Measurements from ENCODE around the gene SDCCAG8. TPM values are rescaled to one million over a fixed set of nuclear protein-coding genes. Genes with fewer than 3 reads are reported as not detected.

The SDCCAG8 gene
- polyA plus RNA-seq, 3 donors: 15.6 to 23.4 (median 16.7) TPM

GRCh38 chr1:243528459-243529121, 272.7 kb downstream of the SDCCAG8 start:
- 92 to 94% (median 94%) methylated on average over 2 of the region's 2 CpGs for WGBS, 3 donors

DNA sequence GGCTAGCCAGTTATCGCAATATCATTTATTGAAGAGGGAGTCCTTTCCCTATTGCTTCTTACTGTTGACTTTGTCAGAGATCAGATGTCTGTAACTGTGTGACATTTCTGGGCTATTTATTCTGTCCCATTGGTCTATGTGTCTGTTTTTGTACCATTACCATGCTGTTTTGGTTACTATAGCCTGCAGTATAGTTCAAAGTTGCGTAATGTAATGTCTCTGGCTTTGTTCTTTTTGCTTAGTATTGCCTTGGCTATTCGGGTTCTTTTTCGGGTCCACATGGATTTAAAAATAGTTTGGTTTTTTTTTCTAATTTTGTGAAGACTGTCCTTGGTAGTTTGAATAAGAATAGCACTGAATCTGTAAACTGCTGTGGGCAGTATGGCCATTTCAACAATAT, 273.7 kb downstream of the SDCCAG8 start:
- no peak overlapping the region for H3K27ac ChIP-seq (ENCODE audit: low read depth, low read length)
- 88 to 99% (median 98%) methylated on average over 4 of the region's 4 CpGs for WGBS, 3 donors

More at GRCh38 chr1:243528459-243529121, 272.7 kb downstream of the SDCCAG8 start:
- no peak overlapping the region for H3K27ac ChIP-seq (ENCODE audit: low read depth, low read length)

DNA sequence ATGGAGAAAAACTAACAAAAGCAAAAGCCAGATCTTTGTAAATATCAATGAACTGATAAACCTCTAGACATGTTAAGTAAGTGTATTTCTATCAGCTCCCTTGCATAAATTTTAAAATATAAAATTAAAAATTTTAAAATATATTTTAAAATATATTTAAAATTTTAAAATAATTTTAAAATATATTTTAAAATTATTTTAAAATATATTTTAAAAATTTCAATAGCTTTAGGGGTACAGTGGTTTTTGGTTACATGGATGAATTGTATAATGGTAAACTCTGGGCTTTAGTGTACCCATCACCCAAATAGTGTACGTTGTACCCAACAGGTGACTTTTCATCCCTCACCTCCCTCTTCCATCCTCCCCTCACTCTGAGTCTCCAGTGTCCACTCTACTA, 279.2 kb downstream of the SDCCAG8 start:
- WGBS, 3 donors: 92 to 95% (median 93%) methylated on average over 1 of the region's 1 CpG
- no peak overlapping the region for H3K27ac ChIP-seq (ENCODE audit: low read depth, low read length)

DNA sequence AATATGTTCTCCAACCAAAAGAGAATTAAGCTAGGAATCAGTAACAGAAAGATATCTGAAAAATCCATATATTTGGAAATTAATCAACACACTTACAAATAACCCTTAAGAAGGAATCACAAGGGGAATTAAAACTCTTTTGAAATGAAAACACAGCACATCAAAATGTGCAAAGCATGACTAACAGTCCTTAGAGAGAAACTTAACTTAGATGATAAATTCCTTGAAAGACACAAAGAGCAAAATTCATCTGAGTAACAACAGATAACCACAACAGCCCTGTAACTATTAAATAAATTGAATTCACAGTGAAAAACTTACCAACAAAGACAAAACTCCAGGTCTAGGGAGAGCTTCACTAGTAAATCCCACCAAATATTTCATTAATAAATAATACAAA, 283.8 kb downstream of the SDCCAG8 start:
- H3K27ac ChIP-seq (ENCODE audit: low read depth, low read length): no peak overlapping the region

GRCh38 chr1:243542739-243543415, 287.0 kb downstream of the SDCCAG8 start:
- WGBS, 3 donors: 69 to 80% (median 78%) methylated on average over 7 of the region's 7 CpGs
- no peak overlapping the region for H3K27ac ChIP-seq (ENCODE audit: low read depth, low read length)

GRCh38 chr1:243543501-243543900, 287.7 kb downstream of the SDCCAG8 start:
- 80 to 97% (median 91%) methylated on average over 2 of the region's 2 CpGs for WGBS, 3 donors
- no peak overlapping the region for H3K27ac ChIP-seq (ENCODE audit: low read depth, low read length)

GRCh38 chr1:243546457-243546856, 290.6 kb downstream of the SDCCAG8 start:
- H3K27ac ChIP-seq (ENCODE audit: low read depth, low read length): no peak overlapping the region
- WGBS, 3 donors: 0% methylated on average over 1 of the region's 1 CpG

DNA sequence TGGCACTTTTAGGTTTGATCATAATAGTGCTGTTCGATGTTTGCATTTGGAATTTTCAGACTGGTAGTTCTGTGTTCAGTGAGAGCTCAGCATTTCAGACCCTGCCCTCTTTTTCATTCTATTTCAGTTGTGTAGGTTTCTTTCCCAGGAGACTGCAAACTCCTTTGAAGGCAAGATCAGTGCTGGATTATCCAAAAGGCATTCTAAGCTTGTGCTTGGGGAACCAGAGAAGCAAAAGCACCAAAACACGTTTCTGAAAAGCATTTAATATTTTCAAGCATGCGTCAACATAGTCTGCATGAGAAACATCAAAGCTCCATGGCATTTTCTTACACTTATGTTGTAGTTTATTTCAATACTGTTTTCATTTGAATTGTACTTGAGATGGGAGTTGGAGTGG, 292.1 kb downstream of the SDCCAG8 start:
- 82 to 96% (median 92%) methylated on average over 3 of the region's 3 CpGs for WGBS, 3 donors
- H3K27ac ChIP-seq (ENCODE audit: low read depth, low read length): no peak overlapping the region

- no peak overlapping the region for H3K27ac ChIP-seq (ENCODE audit: low read depth, low read length)
- WGBS, 3 donors: 90 to 100% (median 91%) methylated on average over 1 of the region's 1 CpG
These were observed 292.7 kb downstream of the SDCCAG8 start for GRCh38 chr1:243548516-243548915.

DNA sequence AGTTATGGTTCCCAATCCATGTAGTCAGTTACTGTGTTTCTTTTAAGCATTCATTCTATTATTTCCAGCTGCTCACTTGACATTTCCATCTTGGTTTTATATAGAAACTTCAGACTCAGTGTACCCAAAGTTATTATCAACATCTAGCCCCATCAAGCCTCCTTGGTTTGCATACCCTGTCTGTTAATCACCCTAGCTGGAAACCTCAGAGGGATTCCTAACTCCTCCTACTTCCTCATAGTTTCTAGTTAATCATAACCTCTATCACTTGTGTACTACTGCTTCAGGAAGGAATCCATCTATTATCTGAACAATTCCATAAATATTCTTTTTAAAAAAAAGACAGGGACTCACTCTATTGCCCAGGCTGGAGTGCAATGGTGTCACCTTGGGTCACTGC, 293.3 kb downstream of the SDCCAG8 start:
- H3K27ac ChIP-seq (ENCODE audit: low read depth, low read length): no peak overlapping the region

Other genes with a start within 250 kb of the SDCCAG8 start
- 10 to 100 TPM in 2 of 3 donors, 1 to 10 TPM in 1; 2.7 to 19.5 (median 14.0) TPM for gene CEP170, start 760 bp upstream of the SDCCAG8 start, polyA plus RNA-seq